ENCODE results near the gene DOCK2.

DOCK2 gene

GRCh38 chr5:169706758-169707450 is 69.8 kb downstream of the DOCK2 start:
- DNase-seq (ENCODE audit: extremely low read depth, low read depth): no peak
- TF ChIP-seq CTCF (IDR thresholded peaks at IDR 0.05; ENCODE audit: low read depth, low read length): no peak

GRCh38 chr5:169707686-169708085 is 70.6 kb downstream of the DOCK2 start:
- no peak for TF ChIP-seq CTCF (IDR thresholded peaks at IDR 0.05; ENCODE audit: low read depth, low read length)
- DNase-seq (ENCODE audit: extremely low read depth, low read depth): no peak

- DNase-seq (ENCODE audit: extremely low read depth, low read depth): no peak
- no peak for TF ChIP-seq CTCF (IDR thresholded peaks at IDR 0.05; ENCODE audit: low read depth, low read length)
These were observed 73.6 kb downstream of the DOCK2 start for GRCh38 chr5:169710675-169711074.

GRCh38 chr5:169711551-169712225 is 74.6 kb downstream of the DOCK2 start:
- DNase-seq (ENCODE audit: extremely low read depth, low read depth): no peak
- no peak for TF ChIP-seq CTCF (IDR thresholded peaks at IDR 0.05; ENCODE audit: low read depth, low read length)

GRCh38 chr5:169712428-169712827 is 75.4 kb downstream of the DOCK2 start:
- DNase-seq (ENCODE audit: extremely low read depth, low read depth): no peak

GRCh38 chr5:169716287-169716686 is 79.2 kb downstream of the DOCK2 start:
- no peak for DNase-seq (ENCODE audit: extremely low read depth, low read depth)
- TF ChIP-seq CTCF (IDR thresholded peaks at IDR 0.05; ENCODE audit: low read depth, low read length): no peak

More at GRCh38 chr5:169712428-169712827, 75.4 kb downstream of the DOCK2 start:
- no peak for TF ChIP-seq CTCF (IDR thresholded peaks at IDR 0.05; ENCODE audit: low read depth, low read length)

GRCh38 chr5:169717288-169717687 is 80.2 kb downstream of the DOCK2 start:
- no peak for DNase-seq (ENCODE audit: extremely low read depth, low read depth)
- TF ChIP-seq CTCF (IDR thresholded peaks at IDR 0.05; ENCODE audit: low read depth, low read length): no peak
